Right renal pelvis (tissue), 4 donors: Measurements from ENCODE around the gene P2RX1. TPM values are rescaled to one million over a fixed set of nuclear protein-coding genes. Genes with fewer than 3 reads are reported as not detected.
"Not testable (repeated sequence)": the region's sequence is repeated elsewhere in the genome, so short reads cannot be mapped to it uniquely, and the experiment has no call there.

Experiments used
- DNase-seq, 4 donors: peaks; one replicate each; pipeline ENCODE4 v3.0.0-alpha.2; 2013; ENCODE audit warnings: low read depth in 4 of 4, low spot score in 3 of 4, missing footprints in 1 of 4
- polyA plus RNA-seq, 4 donors: library from polyadenylated mRNA; unstranded; fragments of 120-200 nt; gene quantifications; one replicate each; pipeline ENCODE4 v1.2.1, GENCODE V29; 2013; ENCODE audit not compliant: insufficient read length in 4 of 4

Gene P2RX1
- polyA plus RNA-seq, 4 donors: 0.87 to 1.6 (median 0.94) TPM

- no peak for DNase-seq
Measured at GRCh38 chr17:3953542-3953941, 37.3 kb upstream of the P2RX1 start.

GRCh38 chr17:3952186-3952585, 35.9 kb upstream of the P2RX1 start:
- DNase-seq: no peak

DNA sequence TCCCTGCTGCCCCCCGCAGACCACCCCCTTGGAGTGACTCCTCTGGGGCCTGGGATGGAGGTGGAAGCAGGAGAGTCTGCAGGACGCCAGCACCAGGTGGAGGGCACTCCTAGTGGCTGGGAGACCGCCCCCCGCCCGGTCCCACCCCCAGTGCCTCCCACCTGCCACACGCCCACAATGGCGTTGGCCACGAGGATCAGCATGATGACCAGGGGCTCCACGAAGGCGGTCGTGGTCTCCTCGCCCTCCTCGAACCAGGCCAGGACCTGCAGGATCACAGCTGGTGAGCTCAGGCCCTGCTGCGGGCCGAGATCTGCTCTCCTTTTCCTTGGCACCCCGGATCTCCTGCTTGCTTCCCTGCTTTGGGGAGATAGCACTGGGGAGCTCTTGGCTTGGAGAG, 35.2 kb upstream of the P2RX1 start:
- no peak for DNase-seq

- DNase-seq: no peak
Measured at GRCh38 chr17:3951003-3951402, 34.7 kb upstream of the P2RX1 start.

DNA sequence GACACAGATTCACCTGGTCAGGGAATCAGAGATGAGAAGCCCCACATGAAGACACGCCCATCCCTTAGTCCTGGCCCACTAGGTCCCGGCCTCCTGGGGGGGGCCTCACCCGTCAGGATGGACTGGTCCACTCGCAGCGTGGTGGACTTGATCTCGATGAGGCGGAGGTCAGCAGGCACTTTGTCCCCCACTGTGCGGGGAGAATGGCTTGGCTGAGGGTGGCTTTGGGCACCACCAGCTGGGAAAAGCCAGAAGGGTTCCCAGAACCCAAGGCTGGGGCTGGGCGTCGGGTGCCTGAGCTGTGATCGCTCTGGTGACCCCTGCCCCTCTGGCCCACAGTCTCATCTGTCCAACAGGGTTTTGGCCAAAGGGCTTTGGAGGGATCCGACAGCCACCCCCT, 34.3 kb upstream of the P2RX1 start:
- no peak for DNase-seq

GRCh38 chr17:3949418-3949817, 33.2 kb upstream of the P2RX1 start:
- no peak for DNase-seq

DNA sequence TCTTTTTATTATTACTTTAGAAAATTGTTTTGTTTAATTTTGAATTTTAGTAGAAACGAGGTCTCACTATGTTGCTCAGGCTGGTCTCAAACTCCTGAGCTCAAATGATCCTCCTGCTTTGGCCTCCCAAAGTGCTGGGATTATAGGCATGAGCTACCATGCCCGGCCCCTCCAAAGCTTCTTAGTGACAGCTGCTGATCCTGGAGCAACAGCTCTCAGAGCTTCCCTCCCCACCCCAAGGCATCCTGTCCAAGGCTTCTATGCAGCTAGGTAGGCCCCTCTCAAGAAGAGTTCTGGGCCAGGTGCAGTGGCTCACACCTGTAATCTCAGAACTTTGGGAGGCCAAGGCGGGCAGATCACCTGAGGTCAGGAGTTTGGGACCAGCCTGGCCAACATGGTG, 32.3 kb upstream of the P2RX1 start:
- not testable (repeated sequence) for DNase-seq

DNA sequence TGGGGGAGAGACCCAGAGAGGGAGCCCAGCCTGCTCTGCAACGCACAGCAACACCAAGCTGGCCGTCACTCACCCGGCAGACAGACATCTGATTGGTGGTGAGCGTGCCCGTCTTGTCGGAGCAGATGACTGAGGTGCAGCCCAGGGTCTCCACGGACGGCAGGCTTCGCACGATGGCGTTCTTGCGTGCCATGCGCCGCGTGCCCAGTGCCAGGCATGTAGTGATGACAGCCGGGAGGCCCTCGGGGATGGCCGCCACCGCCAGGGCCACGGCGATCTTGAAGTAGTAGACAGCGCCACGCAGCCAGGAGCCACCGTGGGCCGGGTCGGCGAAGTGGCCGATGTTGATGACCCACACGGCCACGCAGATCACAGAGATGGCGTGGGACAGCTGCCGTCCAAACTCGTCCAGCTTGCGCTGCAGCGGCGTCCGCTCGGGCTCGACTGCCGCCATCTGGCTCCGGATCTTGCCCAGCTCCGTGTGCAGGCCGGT, 31.1 kb upstream of the P2RX1 start:
- DNase-seq: no peak

- DNase-seq: no peak
Measured at GRCh38 chr17:3946711-3947235, 30.5 kb upstream of the P2RX1 start.

DNA sequence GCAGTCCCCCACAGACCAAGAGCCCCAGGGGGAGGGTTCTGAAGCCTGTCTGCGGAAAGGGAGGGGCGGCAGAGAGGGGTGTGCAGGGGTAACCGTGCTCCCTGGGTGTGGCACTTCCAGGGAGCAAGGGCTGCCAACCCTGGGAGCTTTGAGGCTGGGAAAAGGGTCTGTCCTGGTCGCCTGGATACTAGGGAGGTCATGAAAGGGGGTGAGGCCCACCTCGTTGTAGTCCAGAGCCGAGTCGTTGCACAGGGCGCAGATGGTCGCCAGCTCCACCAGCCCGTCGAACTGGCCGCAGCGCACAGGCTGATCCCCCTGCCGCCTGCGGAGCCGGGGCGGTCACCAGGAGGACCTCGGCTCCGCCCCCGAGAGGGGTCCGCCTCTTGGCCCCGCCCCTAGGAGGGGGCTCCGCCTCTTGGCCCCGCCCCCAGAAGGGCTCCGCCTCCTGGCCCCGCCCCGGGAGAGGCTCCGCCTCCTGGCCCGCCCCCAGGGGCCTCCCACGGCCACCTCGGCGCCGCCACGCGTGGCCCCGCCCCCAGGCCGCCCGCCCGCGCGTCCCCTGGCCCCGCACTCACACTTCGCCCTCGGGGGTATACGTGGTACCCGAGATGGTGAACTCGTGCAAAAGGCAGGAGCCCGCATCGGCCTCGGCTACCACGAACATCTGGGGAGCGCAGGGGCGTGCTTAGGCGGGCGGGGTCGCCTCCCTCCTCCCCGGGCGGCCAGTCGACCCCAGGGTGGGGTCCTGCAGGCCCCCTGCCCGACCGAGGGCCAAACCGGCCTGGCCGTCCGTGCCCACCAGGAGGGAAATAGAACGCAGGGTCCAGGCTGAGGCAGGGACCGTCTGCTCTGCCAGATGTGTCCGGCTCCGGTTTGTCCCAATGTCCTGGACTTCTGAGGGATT, 28.5 kb upstream of the P2RX1 start:
- DNase-seq: peak in 1 of 4 donors; percentile 43

- DNase-seq: no peak
Measured at GRCh38 chr17:3943240-3943891, 27.1 kb upstream of the P2RX1 start.

- DNase-seq: no peak
Measured at GRCh38 chr17:3940965-3941698, 24.9 kb upstream of the P2RX1 start.

DNA sequence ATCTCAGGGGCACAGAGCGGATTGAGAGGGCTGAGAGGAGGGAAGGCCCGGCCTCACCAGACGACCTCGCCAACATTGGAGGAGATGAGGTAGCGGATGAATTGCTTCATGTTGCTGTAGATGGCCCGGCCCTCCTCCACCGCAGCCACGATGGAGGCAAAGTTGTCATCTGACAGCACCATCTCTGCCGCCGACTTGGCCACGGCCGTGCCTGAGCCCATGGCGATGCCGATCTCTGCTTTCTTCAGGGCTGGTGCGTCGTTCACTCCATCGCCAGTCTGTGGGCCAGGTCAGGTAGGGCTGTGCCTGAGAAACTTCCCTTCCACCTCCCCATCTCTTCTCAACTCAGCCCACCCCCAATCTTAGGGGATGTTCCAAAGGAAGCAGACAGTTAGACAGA, 21.1 kb upstream of the P2RX1 start:
- DNase-seq: no peak

DNA sequence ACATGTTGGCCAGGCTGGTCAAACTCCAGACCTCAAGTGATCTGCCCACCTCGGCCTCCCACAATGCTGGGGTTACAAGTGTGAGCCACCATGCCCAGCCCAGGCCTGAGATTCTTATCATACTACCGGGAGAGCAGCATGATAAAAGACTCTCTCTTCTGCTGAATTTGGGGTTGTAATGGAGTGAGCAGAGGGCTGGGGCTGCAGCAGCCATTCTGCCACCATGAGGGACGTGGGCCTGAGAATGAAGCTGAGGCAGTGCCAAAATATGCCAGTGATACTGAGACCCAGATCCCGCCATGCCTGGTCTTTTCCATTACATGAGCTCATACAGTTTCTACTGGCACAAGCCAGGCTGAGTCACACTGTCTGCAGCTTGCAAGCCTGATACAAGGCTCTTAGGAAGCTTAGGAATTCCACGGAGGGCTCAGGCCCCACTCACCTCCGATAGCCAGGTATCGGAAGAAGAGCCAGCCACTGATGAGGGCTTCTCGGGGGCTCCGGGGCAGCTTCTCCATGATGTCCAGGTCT, 19.6 kb upstream of the P2RX1 start:
- no peak for DNase-seq

DNA sequence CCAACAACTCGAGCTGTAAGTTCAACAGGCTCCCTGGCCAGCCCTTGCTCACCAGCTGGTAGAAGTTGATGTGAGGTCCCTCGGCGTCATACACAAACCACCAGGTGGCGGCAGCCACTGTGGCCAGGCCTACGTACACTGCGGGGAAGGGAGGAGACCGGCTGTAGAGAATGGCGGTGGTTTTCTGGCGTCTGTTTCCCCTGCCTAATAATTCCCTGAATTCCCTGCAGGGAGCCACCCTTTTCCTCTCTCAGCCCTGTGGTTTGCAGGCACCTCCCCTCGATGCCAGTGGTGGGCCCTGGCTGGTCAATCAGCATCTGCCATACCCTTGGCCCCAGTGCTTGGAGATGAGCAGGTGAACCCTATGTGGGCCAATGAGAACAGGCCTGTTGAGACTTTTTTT, 18.9 kb upstream of the P2RX1 start:
- DNase-seq: peak in 2 of 4 donors; percentile 46 to 55

- no peak for DNase-seq
Measured at GRCh38 chr17:3929764-3930163, 13.5 kb upstream of the P2RX1 start.

DNA sequence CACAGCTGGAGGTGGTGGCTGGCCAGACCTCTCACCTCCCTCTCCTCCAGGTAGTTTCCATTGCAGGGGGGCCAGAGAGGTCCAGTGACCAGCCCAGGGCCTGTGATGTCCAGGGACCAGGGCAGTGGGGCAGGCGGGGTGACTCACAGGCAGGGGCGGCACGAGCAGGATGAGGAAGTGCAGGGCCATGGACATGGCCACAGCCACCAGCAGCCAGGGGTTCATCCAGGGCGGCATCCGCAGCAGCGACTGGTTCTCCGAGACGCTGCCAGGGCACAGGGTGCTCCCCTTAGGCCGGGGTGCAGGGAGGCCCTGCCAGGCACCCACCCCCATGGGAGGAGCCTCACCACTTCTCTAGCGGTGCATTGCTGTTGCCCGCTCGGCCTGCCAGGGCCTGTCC, 12.9 kb upstream of the P2RX1 start:
- no peak for DNase-seq

DNA sequence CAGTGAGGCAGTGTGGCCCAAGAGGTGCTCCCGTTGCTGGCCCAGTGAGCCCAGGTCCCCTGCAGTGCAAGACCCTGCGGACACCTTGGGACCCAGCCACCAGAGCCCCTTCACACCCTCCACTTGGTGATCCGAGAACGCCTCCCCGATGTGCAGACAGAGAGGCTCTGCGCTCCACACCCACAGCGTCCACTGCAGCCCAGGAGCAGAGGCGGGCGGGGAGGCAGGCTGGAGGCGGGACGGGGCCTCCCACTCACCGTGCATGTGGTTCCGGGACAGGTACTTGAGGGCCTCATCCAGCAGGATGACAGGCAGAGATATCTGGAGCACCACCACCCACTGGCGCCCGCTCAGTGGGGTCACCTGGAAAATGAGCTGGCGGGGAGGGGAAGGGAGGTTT, 12.1 kb upstream of the P2RX1 start:
- DNase-seq: no peak

- no peak for DNase-seq
Measured at GRCh38 chr17:3927628-3928340, 11.5 kb upstream of the P2RX1 start.
